ENCODE data around the gene CD44. TPM values are rescaled to one million over a fixed set of nuclear protein-coding genes. Genes with fewer than 3 reads are reported as not detected.

The CD44 gene
- total RNA-seq, 4 donors from 2014 or later, result 861 to 1,282 (median 914) TPM

DNA sequence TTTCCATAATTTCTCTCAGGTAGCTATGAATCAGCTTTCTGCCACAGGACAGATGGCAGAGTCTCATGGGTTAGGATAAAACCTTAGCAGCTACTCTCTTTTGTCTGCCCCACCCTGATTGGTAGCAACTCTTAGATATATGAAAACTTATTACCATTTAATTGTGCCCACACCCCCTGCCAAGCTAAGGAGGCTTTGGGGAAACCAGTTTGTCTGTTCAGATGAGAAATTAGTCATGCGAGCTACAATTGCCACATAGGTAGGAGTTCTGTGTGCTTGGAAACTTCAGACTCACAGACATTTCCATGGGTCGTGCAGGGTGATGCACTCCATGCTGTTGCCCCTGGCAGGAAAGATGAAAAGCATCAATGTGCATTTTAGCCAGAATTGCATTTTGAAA is 39.9 kb downstream of the CD44 start:
- intact Hi-C loops (cut with DNase I; ENCODE audit: low total_unique reads), result no loop called here
- TF ChIP-seq, protein P1, sequence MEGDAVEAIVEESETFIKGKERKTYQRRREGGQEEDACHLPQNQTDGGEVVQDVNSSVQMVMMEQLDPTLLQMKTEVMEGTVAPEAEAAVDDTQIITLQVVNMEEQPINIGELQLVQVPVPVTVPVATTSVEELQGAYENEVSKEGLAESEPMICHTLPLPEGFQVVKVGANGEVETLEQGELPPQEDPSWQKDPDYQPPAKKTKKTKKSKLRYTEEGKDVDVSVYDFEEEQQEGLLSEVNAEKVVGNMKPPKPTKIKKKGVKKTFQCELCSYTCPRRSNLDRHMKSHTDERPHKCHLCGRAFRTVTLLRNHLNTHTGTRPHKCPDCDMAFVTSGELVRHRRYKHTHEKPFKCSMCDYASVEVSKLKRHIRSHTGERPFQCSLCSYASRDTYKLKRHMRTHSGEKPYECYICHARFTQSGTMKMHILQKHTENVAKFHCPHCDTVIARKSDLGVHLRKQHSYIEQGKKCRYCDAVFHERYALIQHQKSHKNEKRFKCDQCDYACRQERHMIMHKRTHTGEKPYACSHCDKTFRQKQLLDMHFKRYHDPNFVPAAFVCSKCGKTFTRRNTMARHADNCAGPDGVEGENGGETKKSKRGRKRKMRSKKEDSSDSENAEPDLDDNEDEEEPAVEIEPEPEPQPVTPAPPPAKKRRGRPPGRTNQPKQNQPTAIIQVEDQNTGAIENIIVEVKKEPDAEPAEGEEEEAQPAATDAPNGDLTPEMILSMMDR (IDR thresholded peaks at IDR 0.05), result no peak
- TF ChIP-seq POLR2A (IDR thresholded peaks at IDR 0.05), result no peak
- DNase-seq (ENCODE audit: low spot score in 2 of 2), result peak in 1 of 2 donors; percentile 59
- 34 to 38% methylated on average over 2 of the region's 2 CpGs for WGBS, 2 donors
- no peak overlapping the region for H3K4me3 ChIP-seq (ENCODE audit: low read depth, poor library complexity, severe bottlenecking)

DNA sequence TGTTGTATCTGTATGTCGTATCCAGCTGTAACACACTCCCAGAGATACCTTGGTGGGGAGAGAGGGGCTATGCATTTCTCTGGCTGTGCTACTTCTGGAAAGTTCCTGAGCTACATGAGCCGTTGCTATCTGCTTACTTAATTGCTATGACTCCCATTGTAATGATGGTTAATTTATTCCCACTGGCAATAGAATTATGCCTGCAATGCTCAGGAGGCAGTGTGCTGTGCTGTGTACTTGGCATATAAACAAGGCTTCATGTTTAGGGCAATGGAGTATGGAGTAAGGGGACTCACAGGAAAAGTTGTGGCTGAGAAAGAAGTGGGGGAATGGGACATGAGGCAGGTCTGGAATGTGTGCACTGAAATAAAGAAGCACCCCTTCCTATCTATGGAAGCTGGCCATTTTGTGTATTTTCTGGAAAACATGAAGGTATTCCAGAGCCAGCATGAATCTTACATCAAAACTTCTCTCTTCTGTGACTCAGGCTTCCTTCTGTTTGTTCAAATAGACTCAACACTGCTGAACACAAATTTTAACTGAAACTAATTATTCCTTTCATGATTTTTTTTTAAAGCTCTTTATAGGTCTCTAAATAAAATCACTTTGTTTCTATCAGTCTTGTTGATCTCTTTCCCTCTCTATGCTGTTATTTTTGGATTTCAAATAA is 40.6 kb downstream of the CD44 start:
- 45% methylated on average over 2 of the region's 2 CpGs for WGBS, 2 donors
- TF ChIP-seq POLR2A (IDR thresholded peaks at IDR 0.05), result no peak
- TF ChIP-seq, protein P1 (IDR thresholded peaks at IDR 0.05), result no peak
- intact Hi-C loops (cut with DNase I; ENCODE audit: low total_unique reads), result no loop called here
- H3K4me3 ChIP-seq (ENCODE audit: low read depth, poor library complexity, severe bottlenecking), result no peak overlapping the region
- DNase-seq (ENCODE audit: low spot score in 2 of 2), result no peak

DNA sequence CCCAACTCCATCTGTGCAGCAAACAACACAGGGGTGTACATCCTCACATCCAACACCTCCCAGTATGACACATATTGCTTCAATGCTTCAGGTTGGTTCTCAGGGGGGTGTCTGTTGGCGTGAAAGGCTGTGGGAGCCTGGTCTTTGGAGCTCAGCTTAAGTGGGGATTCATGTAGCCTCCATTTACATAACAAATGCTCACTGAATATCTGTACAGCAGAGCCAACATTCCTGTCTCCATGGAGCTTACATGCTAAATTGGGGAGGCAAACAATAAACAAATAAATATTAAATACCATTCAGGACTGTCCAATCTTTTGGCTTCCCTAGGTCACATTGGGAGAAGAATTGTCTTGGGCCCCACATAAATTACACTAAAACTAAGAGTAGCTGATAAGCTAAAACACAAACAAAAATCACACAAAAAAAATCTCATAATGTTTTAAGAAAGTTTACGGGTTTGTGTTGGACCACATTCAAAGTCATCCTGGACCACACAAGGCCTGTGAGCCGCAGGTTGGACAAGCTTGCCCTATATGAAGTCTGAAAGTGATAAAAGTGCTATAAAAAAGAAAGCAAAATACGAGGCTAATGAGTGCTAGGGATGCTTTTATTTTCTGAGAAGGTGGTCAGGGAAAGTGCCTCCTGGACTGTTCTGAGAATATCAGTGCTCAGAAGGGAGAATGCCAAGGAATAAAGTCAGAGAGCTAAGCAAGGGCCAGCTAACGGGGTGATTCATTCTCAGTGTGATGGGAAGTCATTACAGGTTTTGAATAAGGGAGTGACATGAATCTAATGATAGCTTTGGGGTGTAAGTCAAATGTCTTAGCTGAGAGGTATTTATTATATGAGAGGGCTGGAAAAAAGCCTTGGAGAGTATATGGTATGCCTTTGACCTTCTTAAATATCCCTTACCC is 41.6 kb downstream of the CD44 start:
- 52 to 63% methylated on average over 5 of the region's 5 CpGs for WGBS, 2 donors
- no peak for DNase-seq (ENCODE audit: low spot score in 2 of 2)
- no peak overlapping the region for H3K4me3 ChIP-seq (ENCODE audit: low read depth, poor library complexity, severe bottlenecking)
- intact Hi-C loops (cut with DNase I; ENCODE audit: low total_unique reads), result no loop called here
- TF ChIP-seq, protein P1 (IDR thresholded peaks at IDR 0.05), result no peak
- TF ChIP-seq POLR2A (IDR thresholded peaks at IDR 0.05), result no peak

DNA sequence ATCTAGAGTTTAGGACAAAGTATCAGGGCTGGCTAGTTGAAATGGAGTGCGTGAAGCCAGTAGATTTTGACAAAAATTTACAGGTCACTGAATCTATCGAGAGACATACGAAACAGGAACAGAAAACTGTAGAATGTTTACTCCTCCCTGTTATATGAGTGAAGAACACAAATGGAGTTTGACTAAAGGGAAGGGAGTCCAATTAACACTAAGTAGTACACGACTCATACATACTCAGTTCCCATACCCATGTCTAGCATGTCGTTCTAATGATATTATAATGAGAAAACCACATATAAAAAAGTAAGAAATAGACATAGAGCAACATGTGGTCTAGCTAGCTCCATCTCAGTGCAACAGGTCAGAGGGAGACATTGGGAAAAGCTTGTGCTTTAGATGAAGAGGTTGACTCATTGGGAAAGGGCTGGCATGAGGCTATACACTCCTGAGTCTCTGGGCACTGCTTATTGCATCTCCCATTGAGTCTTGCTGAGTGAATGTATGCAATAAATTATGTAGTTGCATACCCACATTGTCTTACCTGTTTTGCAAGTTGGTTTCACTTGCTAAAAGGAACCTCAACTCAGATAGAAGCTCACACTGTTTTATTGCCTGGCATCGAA is 43.5 kb downstream of the CD44 start:
- DNase-seq (ENCODE audit: low spot score in 2 of 2), result no peak
- TF ChIP-seq, protein P1 (IDR thresholded peaks at IDR 0.05), result no peak
- no peak for TF ChIP-seq POLR2A (IDR thresholded peaks at IDR 0.05)
- no peak overlapping the region for H3K4me3 ChIP-seq (ENCODE audit: low read depth, poor library complexity, severe bottlenecking)
- intact Hi-C loops (cut with DNase I; ENCODE audit: low total_unique reads), result no loop called here
- 65 to 80% methylated on average over 6 of the region's 6 CpGs for WGBS, 2 donors

DNA sequence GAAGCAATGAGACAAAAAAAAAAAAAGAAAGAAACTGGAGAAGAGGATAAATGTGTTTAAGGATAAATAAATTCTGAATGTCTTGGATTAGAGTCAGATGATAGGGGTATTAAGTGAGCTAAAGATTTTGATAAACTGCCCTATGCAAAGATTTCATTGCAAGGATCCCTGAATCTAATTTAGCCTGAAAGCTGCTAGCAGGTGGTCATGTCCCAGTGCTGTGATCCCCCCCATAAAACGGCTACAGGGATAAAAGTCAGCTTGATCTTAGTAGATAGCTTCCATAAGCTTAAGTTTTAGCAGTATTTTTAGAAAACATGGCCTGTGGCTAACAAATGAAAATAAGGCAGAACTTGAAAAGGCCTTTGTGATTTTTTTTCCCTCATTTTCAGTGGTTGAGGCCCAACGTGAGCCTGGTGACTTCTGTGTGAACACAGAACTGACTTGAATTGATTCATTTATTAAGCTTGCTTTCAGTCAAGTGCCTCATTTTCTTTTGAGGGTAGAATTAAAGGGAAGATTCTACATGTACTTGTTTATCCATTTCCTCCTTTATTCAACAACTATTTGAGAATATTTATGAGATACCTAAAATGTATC is 44.5 kb downstream of the CD44 start:
- TF ChIP-seq, protein P1 (IDR thresholded peaks at IDR 0.05), result no peak
- no peak for TF ChIP-seq POLR2A (IDR thresholded peaks at IDR 0.05)
- H3K4me3 ChIP-seq (ENCODE audit: low read depth, poor library complexity, severe bottlenecking), result no peak overlapping the region
- intact Hi-C loops (cut with DNase I; ENCODE audit: low total_unique reads), result no loop called here
- 42 to 47% methylated on average over 2 of the region's 2 CpGs for WGBS, 2 donors
- no peak for DNase-seq (ENCODE audit: low spot score in 2 of 2)

All from lower leg skin (tissue), 4 donors.